TTC549 (cell line): ENCODE results near the gene MRPS12.
"Not testable (repeated sequence)": the region's sequence is repeated elsewhere in the genome, so short reads cannot be mapped to it uniquely, and the experiment has no call there.

Experiments
- FAIRE-seq: peaks from 2 replicates; lab custom pipeline; 2012; peaks lifted over from hg19 to GRCh38; lab: Jason Lieb, UNC

The MRPS12 gene

DNA sequence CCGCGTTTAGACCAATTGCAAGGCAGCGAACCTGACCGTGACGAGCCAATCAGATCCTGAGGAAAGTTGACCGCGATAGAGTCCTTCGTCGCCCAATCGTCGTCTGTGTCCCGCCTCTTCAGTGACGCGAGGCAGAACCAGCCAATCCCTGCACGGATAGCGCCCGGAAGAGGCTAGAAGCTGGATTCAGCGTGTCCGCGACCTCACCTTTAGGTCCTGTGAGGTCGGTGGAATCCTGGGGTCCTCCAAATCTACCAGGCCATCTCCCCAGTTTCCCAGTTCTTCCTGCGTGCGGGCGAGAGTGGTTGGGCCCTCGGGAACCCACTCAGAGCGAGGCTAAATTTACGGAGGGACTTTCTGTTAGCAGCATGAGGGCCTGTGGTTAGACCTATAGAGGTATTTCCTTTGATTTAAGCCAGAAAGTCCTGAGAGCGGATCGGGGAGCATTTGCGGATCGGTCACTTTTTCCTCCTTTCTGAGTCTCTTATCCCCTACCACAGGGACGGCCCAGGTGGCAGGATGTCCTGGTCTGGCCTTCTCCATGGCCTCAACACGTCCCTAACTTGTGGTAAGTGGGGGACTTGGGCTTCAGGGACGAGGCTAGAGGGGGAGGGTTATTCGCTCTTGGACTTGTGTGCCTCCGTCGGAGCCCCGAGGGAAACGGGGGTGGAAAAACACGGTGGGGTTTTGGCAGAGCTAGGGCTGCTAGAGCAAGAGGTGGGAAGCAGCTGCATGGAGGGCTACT is at the start of gene MRPS12:
MRPS12 (plus strand) TSS at position 169 of the 745 bp plus-strand sequence; CDS start at position 520, 351 bp downstream.
- peak; percentile 94 for FAIRE-seq

DNA sequence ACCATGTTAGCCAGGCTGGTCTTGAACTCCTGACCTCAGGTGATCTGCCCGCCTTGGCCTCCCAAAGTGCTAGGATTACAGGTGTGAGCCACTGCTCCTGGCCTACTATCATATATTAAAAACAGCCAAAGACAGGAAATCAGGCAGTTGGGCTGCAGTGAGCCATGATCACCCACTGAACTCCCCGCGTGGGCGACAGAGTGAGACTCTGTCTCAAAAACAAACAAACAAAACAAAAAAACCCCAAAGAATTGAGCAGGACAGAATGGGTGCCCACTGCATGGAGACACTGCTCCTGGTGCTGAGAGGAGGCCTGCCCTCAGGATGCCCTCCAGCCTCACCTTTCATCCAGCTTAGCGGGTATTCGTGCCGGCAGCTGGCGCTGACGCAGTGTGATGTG is 47.5 kb upstream of the MRPS12 start:
- no peak for FAIRE-seq

DNA sequence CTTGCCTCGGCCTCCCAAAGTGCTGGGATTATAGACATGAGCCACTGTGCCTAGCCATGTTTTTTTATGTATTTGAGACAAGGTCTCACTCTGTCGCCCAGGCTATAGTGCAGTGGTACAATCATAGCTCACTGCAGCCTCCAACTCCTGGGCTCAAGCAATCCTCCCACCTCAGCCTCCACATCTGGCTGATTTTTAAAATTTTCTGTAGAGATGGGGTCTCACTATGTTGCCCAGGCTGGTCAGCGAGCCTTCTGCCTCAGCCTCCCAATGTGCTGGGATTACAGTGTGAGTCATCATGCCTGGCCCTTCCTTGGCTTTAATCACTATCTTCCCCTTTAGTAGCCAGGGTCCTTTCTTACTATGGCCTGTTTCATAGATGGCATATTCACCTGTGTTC is 46.1 kb upstream of the MRPS12 start:
- not testable (repeated sequence) for FAIRE-seq

DNA sequence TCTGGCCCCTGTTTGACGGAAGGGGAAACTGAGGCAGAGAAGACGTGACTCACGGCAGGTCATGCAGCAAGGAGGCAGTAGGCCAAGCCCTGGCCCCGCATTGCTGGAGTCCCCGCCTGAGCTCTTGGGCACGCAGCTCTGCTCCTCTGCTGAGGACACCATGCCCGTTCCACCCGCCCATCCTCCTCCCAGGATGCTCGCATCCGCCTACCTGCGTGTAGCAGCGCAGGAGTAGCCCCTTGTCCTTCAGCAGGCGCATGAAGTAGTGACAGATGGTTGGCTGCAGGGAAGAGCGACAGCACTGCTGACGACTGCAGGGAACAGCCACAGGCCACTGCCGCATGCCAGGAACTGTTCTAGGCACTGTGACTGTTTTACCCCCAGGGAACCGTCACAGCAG is 41.9 kb upstream of the MRPS12 start:
- FAIRE-seq = no peak

DNA sequence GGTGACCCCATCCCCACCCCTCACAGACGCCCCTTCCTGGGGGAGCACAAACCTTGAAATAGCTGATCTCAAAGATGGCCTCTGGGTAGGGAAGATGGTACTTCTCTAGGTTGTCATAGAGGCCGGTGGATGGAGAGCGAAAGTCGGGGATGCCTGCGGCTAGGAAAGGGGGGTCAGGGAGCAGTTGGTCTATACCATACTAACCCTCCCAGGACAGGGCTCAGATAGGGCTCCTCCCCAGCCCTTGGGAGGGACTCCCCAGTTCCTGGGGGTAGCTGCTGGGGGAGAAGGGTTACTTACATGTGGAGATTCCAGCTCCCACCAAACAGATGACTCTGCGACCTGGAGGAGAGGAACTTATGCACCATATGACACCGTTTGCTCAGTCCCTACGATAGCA is 40.9 kb upstream of the MRPS12 start:
- FAIRE-seq = no peak

DNA sequence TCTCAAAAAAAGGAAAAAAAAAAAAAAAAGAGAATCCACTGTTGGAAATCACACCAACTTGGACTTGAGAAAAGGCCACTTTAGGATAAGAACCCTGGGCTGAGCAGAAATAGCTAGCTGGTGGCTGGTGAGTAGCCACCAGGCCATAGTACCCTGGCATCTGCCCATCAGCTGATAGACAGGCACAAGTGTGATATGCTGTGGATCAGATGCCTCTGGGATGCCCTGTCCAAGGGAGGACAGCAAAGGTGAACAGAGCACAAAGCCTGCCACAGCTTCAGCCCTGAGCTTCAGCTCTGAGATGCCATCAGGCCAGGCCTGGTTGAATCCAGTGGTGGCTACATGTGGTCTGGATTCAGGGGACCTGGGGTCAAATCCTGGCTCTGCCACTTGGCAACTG is 40.1 kb upstream of the MRPS12 start:
- FAIRE-seq = no peak

DNA sequence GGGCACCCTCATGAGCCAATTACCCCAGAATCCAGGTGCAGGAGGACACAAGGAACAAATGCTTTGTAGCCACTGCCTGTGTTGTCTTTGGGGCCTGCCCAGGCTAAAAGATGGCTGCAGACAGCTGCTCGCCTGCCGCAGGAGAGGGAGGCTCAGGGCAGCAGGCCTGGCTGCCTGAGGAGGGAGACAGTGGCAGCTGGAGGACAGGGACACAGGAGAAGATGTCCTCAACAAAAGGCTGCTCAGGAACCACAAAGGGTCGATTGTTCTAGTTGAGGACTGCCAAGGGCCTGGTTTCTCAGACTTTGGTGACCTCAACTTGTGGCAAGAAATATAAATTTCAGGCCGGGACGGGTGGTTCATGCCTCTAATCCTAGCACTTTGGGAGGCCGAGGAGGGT is 39.0 kb upstream of the MRPS12 start:
- FAIRE-seq = no peak

DNA sequence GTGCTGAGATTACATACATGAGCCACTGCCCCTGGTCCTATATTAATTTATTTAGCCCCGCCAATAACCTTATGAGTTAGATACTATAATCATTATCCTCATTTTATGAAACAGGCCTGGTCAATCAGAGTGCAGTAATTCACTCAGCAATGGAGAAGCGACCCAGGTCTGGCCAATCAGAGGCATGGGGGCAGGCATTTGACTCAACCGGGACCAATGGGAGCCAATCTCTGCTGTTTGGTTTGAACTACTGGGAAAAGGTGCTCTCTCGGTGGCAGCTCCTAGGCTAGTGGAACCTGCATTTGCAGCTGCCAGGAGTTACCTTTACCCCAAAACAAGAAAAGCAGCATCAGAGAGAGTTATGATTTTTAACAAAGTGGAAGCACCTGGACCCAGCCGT is 37.9 kb upstream of the MRPS12 start:
- no peak for FAIRE-seq

DNA sequence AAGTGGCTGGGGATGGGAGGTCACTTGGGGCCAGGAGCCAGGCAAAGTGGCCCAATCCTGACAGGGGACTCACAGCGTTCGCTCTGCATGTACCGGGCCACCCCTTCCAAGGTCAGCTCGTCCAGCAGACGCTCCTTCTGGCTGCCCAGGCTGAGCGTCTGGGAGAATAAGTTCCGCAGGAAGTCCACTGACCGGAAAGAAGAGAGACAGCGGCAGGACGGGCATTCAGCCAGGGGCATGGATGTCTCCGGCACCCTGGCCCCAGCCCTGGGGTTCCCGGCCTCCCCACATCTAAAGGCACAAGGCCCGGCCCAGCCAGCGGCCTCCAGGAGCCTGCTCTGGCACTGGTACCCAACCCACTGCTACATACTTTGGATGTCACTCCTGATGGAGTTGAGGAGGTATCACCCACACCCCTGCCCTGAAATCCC is 37.4 kb upstream of the MRPS12 start:
- FAIRE-seq = no peak

DNA sequence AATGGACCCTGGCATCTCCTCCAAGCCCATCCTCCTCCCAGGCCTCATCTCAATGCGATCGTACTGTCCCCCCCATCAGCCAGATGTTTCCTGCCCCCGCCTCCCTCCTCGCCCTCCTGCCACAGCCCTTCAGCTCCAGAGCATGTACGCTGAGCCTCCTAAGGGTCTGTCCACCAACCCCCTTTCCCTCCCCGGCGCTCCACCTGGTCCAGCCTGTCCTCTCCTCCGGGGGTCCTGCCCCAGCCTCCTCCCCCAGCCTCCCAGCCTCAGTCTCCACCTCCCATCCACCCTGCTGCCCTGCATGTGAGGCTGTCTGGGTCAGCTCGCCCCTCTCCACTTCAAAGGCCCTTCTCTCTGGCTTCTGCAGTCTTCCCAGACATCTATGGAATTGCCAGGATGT is 35.8 kb upstream of the MRPS12 start:
- FAIRE-seq = no peak

DNA sequence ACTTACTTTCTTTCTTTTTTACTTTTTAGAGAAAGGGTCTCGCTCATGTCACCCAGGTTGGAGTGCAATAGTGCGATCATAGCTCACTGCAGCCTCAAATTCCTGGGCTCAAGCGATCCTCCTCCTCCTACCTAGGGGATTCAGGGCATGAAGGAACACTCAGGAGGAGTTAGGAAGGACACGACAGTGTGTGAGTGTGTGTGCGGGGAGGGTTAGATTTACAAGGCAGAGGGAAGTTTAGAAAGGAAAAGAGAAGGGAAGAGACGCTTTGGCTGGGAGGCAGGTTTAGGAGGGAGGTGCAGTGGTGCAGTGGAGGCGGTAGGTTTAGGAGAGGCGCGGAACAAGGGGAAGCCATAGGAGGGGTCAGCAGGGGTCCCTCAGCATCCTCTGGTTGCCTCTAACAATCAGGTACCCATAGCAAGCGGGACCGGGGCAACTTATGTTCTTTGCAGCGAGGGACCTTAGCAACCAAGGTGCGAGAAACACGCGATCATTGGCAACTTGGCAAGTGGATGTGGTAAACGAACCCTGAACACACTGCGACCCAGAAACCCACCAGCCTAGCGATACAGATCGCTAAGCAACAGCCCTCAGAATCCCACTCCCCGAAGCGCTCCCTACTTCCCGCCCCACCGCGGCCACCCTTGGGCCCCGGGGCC is 31.8 kb upstream of the MRPS12 start:
- no peak for FAIRE-seq

DNA sequence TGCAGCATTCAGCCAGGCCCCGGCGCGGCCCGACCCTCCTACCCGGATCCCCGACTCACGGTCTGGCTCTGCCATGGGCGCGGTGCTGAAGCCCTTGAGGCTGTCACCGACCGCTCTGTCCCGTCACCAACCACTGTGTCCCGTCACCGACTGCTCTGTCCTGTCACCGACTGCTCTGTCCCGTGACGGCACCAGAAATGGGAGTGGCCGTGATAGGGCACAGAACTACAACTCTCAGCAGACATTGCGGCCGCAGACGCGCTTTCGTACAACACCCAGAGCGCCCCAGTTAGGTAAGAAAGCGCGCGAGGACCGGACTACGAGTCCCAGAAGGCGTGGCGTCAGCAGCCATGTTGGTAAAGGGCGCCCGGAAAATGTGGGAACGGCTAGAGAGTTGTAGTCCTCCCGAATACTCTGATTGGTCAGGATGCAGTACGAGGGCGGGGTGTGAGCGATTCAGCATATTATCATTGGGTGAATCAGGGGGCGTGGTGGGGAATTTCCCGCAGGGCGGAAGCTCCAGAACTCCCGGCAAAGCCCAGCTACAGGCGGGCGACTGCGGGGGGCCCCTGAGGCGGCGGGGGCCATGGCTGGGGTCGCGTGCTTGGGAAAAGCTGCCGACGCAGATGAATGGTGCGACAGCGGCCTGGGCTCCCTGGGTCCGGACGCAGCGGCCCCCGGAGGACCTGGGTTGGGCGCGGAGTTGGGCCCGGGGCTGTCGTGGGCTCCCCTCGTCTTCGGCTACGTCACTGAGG is 31.1 kb upstream of the MRPS12 start, which contains the start of the genes NFKBIB and SIRT2:
NFKBIB (plus strand) TSS at position 523 of the 755 bp plus-strand sequence; CDS start at position 587, 64 bp downstream.
SIRT2 (minus strand) TSS at position 172 of the 755 bp plus-strand sequence; CDS start at position 75, 97 bp downstream.
- peak; percentile 96 for FAIRE-seq

DNA sequence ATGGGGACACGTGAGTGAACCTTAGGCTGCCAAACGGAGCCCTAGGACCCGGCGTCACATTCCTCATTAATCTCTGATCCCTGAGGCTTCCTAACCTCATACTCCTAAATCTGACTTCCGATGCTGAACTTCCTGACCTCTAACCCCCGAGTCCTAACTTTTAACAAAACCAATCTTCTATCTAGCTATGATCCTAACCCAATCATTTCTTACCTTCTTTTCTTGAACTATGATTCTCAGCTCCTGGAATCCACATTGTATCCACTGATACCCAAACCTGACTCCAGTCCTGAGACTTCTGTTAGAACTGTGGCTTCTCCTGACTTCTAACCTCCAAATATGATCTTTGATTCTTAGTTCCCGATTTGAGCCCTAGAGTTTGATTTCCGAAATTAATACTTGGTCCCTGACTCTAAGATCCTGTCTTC is 30.5 kb upstream of the MRPS12 start:
- no peak for FAIRE-seq

DNA sequence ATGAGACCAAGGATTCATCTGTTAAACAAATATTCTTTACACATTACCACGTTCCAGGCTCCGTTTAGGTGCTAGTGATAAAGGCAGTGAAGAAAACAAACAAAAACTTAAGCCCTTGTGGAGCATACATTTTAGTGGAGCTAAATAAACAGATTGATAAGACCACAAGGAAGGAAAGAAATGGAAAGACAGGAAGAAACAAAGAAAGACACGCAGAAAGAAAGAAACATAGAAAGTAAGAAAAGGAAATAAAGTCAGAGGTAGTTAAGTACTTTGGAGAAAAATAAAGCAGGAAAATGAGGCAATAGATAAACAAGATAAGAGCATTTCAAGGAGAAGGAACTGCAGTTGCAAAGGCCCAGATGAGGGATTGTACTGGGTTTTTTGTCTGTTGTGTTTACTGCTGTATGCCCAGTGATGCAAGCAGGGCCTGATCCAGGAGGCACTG is 30.0 kb upstream of the MRPS12 start:
- no peak for FAIRE-seq

DNA sequence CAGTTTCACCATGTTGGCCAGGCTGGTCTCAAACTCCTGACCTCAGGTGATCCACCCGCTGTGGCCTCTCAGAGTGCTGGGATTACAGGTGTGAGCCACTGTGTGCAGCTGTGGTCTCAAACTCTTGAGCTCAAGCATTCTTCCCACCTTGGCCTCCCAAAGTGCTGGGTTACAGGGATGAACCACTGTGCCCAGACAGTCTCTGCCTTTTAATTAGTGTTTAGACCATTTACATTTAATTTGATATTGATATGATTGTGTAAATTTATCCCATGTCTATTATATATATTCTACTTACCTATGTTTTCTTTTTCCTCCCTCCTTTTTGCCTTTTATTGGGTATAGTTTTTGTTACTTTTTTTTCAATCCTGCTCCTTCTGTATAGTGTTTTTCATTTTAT is 29.1 kb upstream of the MRPS12 start:
- no peak for FAIRE-seq

DNA sequence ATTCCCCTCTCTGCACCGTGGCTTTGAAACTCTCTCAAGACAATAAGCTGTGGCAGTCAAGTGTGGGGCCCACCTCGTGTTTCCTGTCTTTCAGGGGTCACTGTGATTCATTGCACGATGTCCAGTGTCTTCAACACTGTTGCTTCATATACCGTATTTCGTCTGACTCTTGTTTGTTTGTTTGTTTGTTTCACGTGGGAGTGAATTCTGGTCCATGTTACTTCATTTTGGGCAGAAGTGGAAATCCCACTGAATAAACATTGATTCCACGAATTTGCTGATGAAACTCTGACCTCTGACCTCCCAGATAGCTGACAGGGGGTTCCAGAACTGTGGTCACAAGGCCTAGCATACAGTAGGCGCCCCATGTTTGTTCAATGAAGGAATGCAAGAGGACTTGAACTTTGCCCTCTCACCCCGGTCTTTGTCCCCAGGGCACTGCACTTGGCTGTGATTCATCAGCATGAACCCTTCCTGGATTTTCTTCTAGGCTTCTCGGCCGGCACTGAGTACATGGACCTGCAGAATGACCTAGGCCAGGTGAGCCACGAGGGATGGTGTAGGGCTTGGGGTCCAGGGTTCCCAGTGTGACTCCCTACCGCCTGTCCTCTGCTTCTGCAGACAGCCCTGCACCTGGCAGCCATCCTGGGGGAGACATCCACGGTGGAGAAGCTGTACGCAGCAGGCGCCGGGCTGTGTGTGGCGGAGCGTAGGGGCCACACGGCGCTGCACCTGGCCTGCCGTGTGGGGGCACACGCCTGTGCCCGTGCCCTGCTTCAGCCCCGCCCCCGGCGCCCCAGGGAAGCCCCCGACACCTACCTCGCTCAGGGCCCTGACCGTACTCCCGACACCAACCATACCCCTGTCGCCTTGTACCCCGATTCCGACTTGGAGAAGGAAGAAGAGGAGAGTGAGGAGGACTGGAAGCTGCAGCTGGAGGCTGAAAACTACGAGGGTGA is 25.9 kb upstream of the MRPS12 start:
- no peak for FAIRE-seq

DNA sequence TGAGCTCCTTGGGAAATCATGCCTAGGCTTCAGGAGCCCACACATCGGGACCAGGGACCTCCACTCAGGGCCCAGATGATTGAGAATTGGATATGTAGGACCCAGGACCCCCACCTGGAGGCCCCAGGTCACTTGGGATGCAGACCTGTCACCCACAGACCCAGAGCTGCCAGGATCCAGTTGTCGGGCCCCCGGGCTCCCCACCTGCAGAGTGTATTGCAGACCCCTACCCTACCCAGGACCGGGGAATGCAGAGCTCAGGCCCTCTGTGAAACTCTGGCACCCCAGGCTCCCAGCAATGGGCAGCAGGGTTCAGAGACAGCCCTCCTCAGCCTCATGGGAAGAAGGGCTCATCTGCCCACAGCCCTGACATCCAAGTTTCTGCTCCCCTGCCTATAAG is 25.1 kb upstream of the MRPS12 start:
- FAIRE-seq = no peak

DNA sequence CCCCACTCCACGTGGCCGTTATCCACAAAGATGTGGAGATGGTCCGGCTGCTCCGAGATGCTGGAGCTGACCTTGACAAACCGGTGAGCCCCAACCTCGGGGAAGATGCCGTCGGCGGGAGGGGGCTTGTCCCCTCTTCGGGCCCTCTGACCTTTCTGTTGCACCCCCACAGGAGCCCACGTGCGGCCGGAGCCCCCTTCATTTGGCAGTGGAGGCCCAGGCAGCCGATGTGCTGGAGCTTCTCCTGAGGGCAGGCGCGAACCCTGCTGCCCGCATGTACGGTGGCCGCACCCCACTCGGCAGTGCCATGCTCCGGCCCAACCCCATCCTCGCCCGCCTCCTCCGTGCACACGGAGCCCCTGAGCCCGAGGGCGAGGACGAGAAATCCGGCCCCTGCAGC is 23.5 kb upstream of the MRPS12 start:
- no peak for FAIRE-seq

DNA sequence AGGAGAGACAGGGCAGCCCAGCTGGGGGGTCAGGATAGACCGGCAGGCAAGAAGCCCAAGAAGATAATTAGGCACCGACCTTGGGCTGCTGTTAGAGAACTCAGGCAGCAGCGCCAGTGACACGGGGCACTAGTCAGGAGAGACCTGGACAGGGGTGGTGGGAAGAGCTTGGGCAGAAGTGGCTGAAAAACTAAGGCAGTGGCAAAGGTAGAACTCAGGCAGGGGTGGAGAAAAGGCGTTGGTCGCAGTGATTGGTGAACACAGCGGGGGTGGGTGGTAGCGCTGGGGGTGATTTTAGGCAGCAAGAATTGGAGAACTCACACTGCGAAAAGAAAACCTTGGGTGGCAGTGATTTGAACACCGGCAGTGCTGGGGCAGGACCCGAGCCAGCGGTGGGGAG is 23.1 kb upstream of the MRPS12 start:
- no peak for FAIRE-seq

DNA sequence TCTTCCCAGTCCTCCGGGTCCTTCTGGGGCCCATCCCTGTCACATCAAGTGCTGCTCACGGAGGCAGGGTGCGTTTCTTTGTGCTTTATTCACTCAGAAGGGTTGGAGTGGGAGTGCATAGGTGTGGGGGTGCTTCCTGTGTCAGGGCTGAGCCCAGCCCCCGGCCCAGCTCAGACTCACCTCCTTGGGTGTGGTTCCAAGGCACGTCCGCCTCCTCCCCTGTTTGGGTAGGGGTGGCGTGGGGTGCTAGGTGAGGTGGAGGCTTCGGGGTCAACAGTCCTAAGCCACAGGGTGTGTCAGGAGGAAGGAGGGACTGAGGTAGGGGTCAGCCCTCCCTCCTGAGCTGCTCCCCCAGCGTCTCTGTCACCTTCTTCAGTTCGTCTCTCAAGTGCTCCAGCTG is 21.8 kb upstream of the MRPS12 start:
- FAIRE-seq = no peak

DNA sequence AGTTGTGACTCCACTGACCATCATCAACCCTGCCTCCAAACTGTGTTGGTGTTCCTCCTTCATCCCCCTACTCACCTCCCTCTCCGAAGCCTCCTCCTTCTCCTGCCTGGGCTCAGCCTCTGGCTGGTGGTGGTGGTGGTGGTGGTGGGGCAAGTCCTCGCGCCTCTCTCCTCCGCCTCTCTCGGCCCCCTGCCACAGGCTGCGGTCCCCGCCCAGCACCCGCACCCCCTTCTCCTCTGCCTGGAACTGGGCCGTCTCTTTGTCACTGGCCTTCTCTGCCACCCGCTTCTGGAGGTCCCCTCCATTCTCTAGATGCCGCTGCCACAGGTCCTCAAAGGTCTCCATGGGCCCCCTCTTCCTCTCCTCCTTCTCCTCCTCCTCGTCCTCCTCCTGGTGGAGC is 20.3 kb upstream of the MRPS12 start:
- FAIRE-seq = no peak
